Dendritic cell treated with granulocyte-macrophage colony-stimulating factor and Interleukin-4, amounts not matched to agents 40 ng/mL and 50 ng/mL, for 4 days (primary cell): Measurements from ENCODE around the gene KIRREL1.

ENCODE experiments used
- H3K27ac Mint-ChIP-seq: one replicate; pipeline ENCODE4 v1.8.0; 2022; ENCODE audit warnings: mild to moderate bottlenecking, mixed read lengths
- H3K27me3 Mint-ChIP-seq: one replicate; pipeline ENCODE4 v1.8.0; 2022; ENCODE audit warnings: mild to moderate bottlenecking, mixed read lengths
- H3K36me3 Mint-ChIP-seq: one replicate; pipeline ENCODE4 v1.8.0; 2022; ENCODE audit warnings: low read depth, mixed read lengths
- H3K4me1 Mint-ChIP-seq: one replicate; pipeline ENCODE4 v1.8.0; 2022; ENCODE audit warnings: low read depth, mixed read lengths
- H3K4me3 Mint-ChIP-seq: one replicate; pipeline ENCODE4 v1.8.0; 2022; ENCODE audit warnings: mild to moderate bottlenecking, moderate library complexity, mixed read lengths
- H3K9me3 Mint-ChIP-seq: one replicate; pipeline ENCODE4 v1.8.0; 2022; ENCODE audit warnings: mixed read lengths
- intact Hi-C: fragments of 100-400 bp; cut with micrococcal nuclease; formaldehyde crosslinking; loops from one replicate; pipeline ENCODE4 v1.15.0; 2022

Gene KIRREL1

DNA sequence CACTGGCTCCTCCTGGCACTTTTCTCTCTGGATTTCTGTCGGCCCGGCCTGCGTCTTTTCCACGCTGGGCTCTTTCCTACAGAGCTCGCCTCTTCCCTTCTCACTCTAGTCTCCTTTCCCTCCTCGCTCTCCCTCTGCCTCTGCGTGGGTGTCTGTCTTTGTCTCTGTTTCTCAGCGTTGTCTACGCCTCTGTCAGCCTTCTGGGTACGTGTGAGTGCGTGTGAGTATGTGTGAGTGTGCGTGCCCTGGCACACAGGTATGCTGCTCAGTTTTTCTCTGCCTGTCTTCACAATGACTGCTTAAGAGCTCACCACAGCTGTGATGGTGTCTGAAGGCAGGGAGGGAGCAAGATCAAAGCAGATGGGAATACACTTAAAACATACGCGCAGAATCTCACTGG lies 77.7 kb downstream of the KIRREL1 start:
- peaks cover 17% of the 10 kb centered on the region for H3K27me3 Mint-ChIP-seq
- intact Hi-C loops: no loop called here
- H3K4me3 Mint-ChIP-seq: no peak overlapping the region
- no peak overlapping the region for H3K27ac Mint-ChIP-seq
- H3K4me1 Mint-ChIP-seq: no peaks in the 10 kb centered on the region
- no peaks in the 10 kb centered on the region for H3K9me3 Mint-ChIP-seq
- no peaks in the 10 kb centered on the region for H3K36me3 Mint-ChIP-seq

DNA sequence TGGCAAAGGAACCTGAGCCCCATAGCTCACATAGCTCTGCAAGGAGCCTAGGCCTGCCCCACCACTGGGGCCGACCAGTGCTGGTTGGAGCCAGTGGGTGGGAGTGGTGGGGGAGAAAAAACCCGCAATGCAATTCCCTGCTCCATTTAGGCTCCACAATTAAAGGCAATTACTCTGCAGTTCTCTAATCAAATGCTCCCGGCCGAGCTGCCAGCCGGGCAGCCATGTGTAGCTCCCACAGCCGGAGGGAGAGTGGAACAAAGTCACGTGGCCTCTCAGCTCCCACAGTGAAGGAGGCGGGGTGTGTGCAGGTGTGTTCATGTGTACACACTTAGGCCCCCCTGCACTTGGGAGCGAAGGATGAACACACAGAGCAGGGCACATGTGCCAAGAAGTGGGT lies 81.6 kb downstream of the KIRREL1 start:
- H3K9me3 Mint-ChIP-seq: no peaks in the 10 kb centered on the region
- intact Hi-C loops: no loop called here
- no peak overlapping the region for H3K27ac Mint-ChIP-seq
- no peaks in the 10 kb centered on the region for H3K36me3 Mint-ChIP-seq
- H3K4me3 Mint-ChIP-seq: no peak overlapping the region
- no peaks in the 10 kb centered on the region for H3K4me1 Mint-ChIP-seq
- H3K27me3 Mint-ChIP-seq: peaks cover 12% of the 10 kb centered on the region

DNA sequence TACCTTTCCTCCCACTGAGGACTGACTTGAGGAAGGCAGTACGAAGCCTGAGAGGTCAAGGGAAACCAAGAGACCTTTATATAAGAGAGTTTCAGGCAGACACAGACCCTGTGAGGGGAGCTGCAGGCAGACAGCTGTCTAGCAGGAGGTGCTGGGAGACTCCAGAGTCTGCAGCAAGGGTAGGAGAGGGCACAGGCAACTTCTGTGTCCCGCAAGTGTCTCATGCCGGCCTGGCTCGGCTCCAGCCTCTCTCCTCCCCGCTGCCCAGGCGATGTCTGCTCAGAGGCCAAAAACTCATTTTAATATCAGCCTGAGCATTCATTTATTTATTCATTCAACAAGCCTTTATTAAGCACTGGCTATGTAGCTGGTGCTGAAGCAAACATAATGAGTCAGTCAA lies 83.0 kb downstream of the KIRREL1 start:
- Mint-ChIP-seq H3K36me3 (no peaks in the 10 kb centered on the region), H3K27ac (no peak overlapping the region), H3K4me1 (no peaks in the 10 kb centered on the region), H3K4me3 (no peak overlapping the region), H3K27me3 (peaks cover 7% of the 10 kb centered on the region), H3K9me3 (no peaks in the 10 kb centered on the region)
- intact Hi-C loops: no loop called here

DNA sequence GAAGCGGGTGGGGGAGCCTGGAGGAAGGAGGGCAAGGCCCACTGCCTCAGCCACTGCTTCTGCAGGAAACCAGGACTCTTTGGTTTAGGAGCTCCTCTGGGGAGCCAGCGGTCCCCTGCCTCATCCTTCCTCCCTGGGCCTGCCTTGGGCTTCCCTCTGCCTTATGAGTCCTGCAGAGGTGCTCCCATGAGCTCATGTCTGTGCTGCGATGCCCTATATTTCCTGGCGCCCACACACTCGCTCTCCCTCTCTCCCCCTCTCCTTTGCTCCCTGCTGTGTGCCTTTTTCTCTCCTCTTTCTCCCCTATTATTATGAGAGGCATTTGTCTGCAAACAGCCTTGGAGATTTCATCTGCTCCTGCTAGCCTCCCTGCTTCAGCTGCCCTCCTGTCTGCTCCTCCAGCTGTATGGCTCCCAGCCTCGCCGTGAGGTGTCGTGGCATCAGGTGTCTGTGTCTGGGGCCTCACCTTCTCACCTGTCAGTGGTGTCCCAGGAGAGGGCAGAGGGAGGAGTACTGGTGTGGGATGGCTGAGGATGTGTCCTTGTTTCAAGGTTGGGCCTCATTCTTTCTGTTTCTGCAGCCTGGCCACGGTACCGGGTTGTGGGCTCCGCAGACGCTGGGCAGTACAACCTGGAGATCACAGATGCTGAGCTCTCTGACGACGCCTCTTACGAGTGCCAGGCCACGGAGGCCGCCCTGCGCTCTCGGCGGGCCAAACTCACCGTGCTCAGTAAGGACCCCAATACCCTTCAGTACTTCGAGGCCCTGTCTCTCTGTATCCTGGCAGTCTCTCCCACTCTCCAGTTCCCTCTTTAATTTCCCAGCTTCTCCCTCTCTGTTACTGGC lies 84.2 kb downstream of the KIRREL1 start:
- no peak overlapping the region for H3K27ac Mint-ChIP-seq
- peaks cover 1% of the 10 kb centered on the region for H3K27me3 Mint-ChIP-seq
- H3K4me1 Mint-ChIP-seq: no peaks in the 10 kb centered on the region
- no peak overlapping the region for H3K4me3 Mint-ChIP-seq
- H3K9me3 Mint-ChIP-seq: no peaks in the 10 kb centered on the region
- no peaks in the 10 kb centered on the region for H3K36me3 Mint-ChIP-seq
- intact Hi-C loops: no loop called here

DNA sequence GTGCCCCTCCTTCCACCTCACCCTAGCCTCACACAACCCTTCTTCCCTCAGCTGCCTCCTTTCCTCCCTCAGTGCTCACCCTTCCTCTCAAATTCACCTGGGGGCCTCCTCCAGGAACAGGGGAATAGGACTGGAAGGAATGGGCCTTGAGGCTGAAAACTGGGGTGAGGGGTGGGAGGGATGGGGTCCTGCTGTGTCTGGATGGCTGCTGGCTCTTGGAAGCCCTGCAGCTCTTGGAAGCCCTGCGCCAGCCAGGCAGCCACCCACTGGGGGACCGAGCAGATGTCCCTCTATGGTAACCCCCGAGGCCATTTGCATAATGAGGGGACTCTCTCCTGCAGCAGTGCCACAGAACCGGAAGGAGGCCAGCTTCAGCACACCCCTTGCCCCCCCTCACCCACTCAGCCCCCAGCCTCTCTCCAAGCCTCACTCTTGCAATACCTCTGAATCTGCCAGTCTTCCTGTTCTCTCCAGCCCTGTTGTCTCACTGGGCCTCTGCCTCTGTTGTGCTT lies 85.2 kb downstream of the KIRREL1 start:
- H3K36me3 Mint-ChIP-seq: no peaks in the 10 kb centered on the region
- H3K27ac Mint-ChIP-seq: no peak overlapping the region
- H3K4me1 Mint-ChIP-seq: no peaks in the 10 kb centered on the region
- no peak overlapping the region for H3K4me3 Mint-ChIP-seq
- peaks cover 1% of the 10 kb centered on the region for H3K27me3 Mint-ChIP-seq
- intact Hi-C loops: no loop called here
- no peaks in the 10 kb centered on the region for H3K9me3 Mint-ChIP-seq

DNA sequence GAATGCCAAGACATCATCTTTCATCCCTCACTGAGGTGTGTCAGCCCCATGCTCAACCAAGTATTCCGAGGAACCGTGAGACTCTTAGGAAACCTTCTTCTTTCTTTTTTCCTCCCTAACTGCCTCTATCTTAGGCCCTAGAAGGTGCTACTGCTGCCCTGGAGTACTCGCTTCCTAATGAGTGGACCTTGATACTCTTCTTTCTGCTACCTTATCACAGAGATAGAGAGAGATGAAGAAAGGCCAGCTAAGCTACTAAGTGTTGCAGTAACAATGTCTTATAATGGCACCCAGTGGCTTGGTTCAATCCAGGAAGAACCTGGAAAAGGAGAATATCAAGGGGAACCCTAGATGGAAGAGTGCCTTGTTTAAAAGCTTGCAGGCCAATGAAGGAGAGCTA lies 86.6 kb downstream of the KIRREL1 start:
- intact Hi-C loops: no loop called here

DNA sequence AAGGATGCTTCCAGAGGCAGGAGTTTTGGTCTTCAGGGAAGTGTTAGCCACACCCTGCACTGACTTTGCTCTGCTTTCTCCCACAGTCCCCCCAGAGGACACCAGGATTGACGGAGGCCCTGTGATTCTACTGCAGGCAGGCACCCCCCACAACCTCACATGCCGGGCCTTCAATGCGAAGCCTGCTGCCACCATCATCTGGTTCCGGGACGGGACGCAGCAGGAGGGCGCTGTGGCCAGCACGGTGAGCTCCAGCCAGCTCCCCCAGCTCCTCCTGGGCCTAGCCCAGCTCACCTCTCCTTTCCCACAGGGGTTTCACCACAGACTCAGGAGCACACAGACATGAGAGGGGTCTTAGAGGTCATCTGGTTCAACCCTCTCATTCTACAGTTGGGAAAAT lies 90.9 kb downstream of the KIRREL1 start:
- Mint-ChIP-seq H3K9me3 (no peaks in the 10 kb centered on the region), H3K27me3 (peaks cover 2% of the 10 kb centered on the region), H3K4me3 (no peak overlapping the region), H3K36me3 (no peaks in the 10 kb centered on the region), H3K27ac (no peak overlapping the region), H3K4me1 (no peaks in the 10 kb centered on the region)
- intact Hi-C loops: no loop called here

More for the DNA sequence above, 86.6 kb downstream of the KIRREL1 start:
- H3K4me3 Mint-ChIP-seq: no peak overlapping the region
- H3K27me3 Mint-ChIP-seq: peaks cover 1% of the 10 kb centered on the region
- H3K36me3 Mint-ChIP-seq: no peaks in the 10 kb centered on the region
- no peaks in the 10 kb centered on the region for H3K9me3 Mint-ChIP-seq
- H3K4me1 Mint-ChIP-seq: no peaks in the 10 kb centered on the region
- no peak overlapping the region for H3K27ac Mint-ChIP-seq

DNA sequence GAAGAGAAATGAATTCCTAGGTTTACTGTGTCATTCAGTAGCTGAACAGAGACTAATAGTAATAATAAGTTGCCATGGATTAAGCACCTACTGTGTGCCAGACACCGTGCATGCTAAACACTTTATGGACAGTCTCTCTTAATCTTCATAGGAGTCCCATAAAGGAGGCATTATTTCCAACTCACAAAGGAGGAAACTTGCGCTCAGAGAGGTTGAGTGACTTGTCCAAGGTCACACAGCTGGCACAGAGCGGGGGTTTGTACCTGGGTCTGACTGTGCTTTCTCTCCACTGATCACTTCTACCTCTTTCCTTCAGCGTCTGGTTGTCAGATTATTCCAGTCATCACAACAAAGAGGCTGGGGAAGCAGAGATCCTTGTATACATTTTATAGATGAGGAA lies 91.3 kb downstream of the KIRREL1 start:
- intact Hi-C loops: no loop called here
- H3K27me3 Mint-ChIP-seq: peaks cover 2% of the 10 kb centered on the region
- no peak overlapping the region for H3K27ac Mint-ChIP-seq
- no peaks in the 10 kb centered on the region for H3K4me1 Mint-ChIP-seq
- no peaks in the 10 kb centered on the region for H3K9me3 Mint-ChIP-seq
- no peak overlapping the region for H3K4me3 Mint-ChIP-seq
- no peaks in the 10 kb centered on the region for H3K36me3 Mint-ChIP-seq

DNA sequence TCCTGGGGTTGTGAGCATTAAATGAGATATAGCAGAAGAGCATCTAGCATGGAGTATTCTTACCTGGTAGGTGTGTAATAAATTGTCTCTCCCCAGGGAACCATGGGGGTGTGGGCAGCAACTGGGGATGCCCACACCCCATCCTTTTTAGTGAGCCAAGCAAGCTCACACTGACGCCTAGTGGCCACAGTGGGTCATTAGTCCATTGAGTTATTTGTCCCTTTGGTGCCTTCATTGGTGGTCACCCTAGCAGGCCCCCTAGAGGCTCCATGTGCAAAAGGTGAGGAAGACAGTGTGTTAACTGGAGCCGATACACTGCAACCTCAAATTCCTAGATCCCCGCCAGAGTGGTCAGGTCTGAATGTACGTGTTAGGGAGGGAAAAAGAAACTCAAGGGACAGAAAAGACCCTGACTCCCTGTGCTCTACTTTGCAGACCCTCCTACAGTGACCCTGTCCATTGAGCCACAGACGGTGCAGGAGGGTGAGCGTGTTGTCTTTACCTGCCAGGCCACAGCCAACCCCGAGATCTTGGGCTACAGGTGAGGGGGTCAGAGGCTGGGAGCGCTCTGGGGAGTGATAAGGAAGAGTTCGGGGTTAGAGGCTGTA lies 94.0 kb downstream of the KIRREL1 start:
- Mint-ChIP-seq H3K9me3 (no peaks in the 10 kb centered on the region), H3K27ac (no peak overlapping the region), H3K4me1 (no peaks in the 10 kb centered on the region), H3K4me3 (no peak overlapping the region), H3K27me3 (peaks cover 10% of the 10 kb centered on the region), H3K36me3 (no peaks in the 10 kb centered on the region)
- intact Hi-C loops: loop anchor here (1.0 kb wide), 2 partner anchors 95 to 124 kb away; no protein-coding TSS in a partner anchor

DNA sequence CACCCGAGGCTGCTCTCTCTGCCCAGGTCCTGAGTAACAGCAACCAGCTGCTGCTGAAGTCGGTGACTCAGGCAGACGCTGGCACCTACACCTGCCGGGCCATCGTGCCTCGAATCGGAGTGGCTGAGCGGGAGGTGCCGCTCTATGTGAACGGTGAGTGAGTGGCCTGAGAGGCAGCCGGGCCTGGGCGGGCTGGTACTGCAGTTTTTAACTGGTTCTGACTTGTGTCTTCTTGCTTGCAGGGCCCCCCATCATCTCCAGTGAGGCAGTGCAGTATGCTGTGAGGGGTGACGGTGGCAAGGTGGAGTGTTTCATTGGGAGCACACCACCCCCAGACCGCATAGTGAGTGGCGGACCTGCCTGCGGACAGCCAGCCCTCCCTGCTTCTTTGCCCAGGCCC lies 96.0 kb downstream of the KIRREL1 start:
- Mint-ChIP-seq H3K27me3 (peaks cover 10% of the 10 kb centered on the region), H3K4me3 (no peak overlapping the region), H3K4me1 (no peaks in the 10 kb centered on the region), H3K27ac (no peak overlapping the region), H3K9me3 (no peaks in the 10 kb centered on the region), H3K36me3 (no peaks in the 10 kb centered on the region)
- intact Hi-C loops: no loop called here

DNA sequence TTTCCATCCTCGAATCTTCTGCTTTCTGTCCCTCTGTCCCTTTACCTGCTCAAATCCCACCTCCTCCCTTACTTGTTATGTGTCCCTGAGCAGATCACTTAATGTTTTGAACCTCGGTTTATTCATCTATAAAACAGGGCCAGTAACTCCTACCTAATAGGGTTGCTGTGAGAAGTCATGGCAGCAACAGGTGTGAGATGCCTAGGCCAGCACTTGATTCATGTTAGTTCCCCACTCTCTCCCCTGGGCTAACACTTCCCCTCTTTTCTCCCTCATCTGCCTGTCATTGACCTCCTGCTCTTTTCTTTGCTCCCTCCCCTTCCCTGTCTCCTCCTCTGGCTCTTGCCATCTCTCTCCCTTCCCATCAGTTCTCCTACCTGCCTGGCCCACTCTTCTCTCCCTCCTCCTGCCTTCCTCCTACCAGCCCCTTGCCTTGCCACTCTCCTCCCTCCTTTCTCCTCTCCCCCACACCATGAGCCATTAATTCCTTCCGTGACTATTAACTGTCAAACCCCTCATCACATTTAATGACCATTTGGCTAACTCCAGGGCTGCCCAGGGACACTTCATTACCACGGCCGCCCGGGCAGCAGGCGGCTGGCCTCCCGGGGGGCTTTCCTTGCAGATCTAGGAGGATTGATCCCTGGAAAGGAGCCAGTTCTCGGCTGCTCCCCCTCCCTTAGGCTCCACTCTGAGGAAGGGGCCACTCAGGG lies 96.6 kb downstream of the KIRREL1 start:
- Mint-ChIP-seq H3K36me3 (no peaks in the 10 kb centered on the region), H3K27ac (no peak overlapping the region), H3K9me3 (no peaks in the 10 kb centered on the region), H3K27me3 (peaks cover 10% of the 10 kb centered on the region), H3K4me1 (no peaks in the 10 kb centered on the region), H3K4me3 (no peak overlapping the region)
- intact Hi-C loops: loop anchor here (10.0 kb wide), 1 partner anchor 405 kb away; no protein-coding TSS in a partner anchor

DNA sequence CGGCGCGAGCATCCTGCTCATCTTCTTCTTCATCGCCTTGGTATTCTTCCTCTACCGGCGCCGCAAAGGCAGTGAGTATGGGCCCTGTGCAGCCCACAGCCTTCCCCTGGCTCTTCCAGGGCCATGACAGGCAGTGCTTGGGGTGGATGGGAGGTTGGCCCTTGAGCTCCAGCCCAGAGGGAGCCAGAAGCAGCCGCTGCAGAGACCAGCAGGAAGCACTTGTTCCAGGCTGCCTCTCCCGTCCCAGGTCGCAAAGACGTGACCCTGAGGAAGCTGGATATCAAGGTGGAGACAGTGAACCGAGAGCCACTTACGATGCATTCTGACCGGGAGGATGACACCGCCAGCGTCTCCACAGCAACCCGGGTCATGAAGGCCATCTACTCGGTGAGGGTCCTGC lies 99.9 kb downstream of the KIRREL1 start:
- H3K27ac Mint-ChIP-seq: no peak overlapping the region
- H3K9me3 Mint-ChIP-seq: no peaks in the 10 kb centered on the region
- H3K4me1 Mint-ChIP-seq: no peaks in the 10 kb centered on the region
- H3K4me3 Mint-ChIP-seq: no peak overlapping the region
- no peaks in the 10 kb centered on the region for H3K36me3 Mint-ChIP-seq
- intact Hi-C loops: loop anchor here (10.0 kb wide), 1 partner anchor 401 kb away; no protein-coding TSS in a partner anchor
- peaks cover 9% of the 10 kb centered on the region for H3K27me3 Mint-ChIP-seq

DNA sequence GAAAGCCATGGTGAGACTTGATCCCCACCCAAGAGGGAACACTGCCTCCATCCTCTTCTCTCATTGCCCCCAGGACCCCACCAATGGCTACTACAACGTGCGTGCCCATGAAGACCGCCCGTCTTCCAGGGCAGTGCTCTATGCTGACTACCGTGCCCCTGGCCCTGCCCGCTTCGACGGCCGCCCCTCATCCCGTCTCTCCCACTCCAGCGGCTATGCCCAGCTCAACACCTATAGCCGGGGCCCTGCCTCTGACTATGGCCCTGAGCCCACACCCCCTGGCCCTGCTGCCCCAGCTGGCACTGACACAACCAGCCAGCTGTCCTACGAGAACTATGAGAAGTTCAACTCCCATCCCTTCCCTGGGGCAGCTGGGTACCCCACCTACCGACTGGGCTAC lies 101.1 kb downstream of the KIRREL1 start:
- intact Hi-C loops: loop anchor here (2.0 to 10.0 kb wide), 2 partner anchors 30 to 400 kb away; no protein-coding TSS in a partner anchor
- H3K36me3 Mint-ChIP-seq: no peaks in the 10 kb centered on the region
- no peaks in the 10 kb centered on the region for H3K9me3 Mint-ChIP-seq
- H3K4me1 Mint-ChIP-seq: no peaks in the 10 kb centered on the region
- H3K27ac Mint-ChIP-seq: no peak overlapping the region
- peaks cover 10% of the 10 kb centered on the region for H3K27me3 Mint-ChIP-seq
- H3K4me3 Mint-ChIP-seq: no peak overlapping the region
